ENCODE data around the gene CHST11. TPM values are rescaled to one million over a fixed set of nuclear protein-coding genes. Genes with fewer than 3 reads are reported as not detected.

The CHST11 gene
- total and polyA plus RNA-seq, 9 of the 15 experiments (the other 6 are each of a cell fraction or from before 2014, with no cell fraction given): 2.3 to 38.7 (median 15.0) TPM

DNA sequence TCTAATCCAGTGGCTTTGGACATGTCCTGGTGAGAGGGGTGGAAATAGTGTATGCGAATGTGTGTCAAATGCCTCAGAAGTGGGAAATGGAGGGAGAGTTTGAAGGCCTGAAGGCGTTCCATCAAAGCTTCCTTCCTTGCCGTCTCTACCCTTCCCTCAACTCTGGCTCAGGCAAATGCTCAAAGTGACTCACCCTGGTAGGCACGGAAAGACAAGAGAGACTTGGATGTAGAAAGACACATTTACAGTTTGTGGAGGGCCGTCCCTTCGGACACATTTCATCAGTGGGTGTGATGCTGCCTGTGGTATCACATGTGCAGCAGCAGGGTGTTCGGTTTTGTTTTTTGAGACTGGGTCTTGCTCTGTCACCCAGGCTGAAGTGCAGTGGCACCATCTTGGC is 36.7 kb downstream of the CHST11 start:
- WGBS (ENCODE audit: insufficient coverage, low coverage, missing lambda C conversion rate): 85% methylated on average over 7 of the region's 7 CpGs
- BruUV-seq (replicated peaks): no TSS peak
- Histone ChIP-seq H3K27ac (ENCODE audit: extremely low read depth, low read depth, low read length) (no peak overlapping the region), H3K9me1 (ENCODE audit: control insufficient read depth, insufficient read depth, low read length) (no peaks in the 10 kb centered on the region), H2AFZ (ENCODE audit: low read depth, low read length) (no peak overlapping the region), H3K27me3 (ENCODE audit: control insufficient read depth in 2 of 2, insufficient read depth in 2 of 2, low read length in 2 of 2) (no peaks in the 10 kb centered on the region), H3K79me2 (ENCODE audit: control insufficient read depth, insufficient read depth, low read length) (peaks cover 74% of the 10 kb centered on the region), H3K9ac (ENCODE audit: insufficient read depth in 1 of 2, low read depth in 2 of 2, low read length in 2 of 2) (no peak overlapping the region), H3K36me3 (ENCODE audit: control insufficient read depth, insufficient read depth, low read length) (peaks cover 17% of the 10 kb centered on the region; the same call in 2 of the 3 replicates), H3K4me2 (ENCODE audit: insufficient read depth, low read length) (peak overlapping the region; percentile 46), H4K20me1 (replicated peaks; ENCODE audit: control insufficient read depth, insufficient read depth, low read length) (no peaks in the 10 kb centered on the region), H3K4me3 (no peak overlapping the region), H3K9me3 (replicated peaks; ENCODE audit: control insufficient read depth, insufficient read depth, low read depth, low read length) (no peaks in the 10 kb centered on the region), H3K4me1 (replicated peaks in 1 of 2; ENCODE audit: control insufficient read depth in 2 of 2, insufficient read depth in 2 of 2, low read length in 2 of 2) (peaks cover 8 to 59% of the 10 kb centered on the region in 2 experiments)
- ChIA-PET CTCF (ENCODE audit: low intra/inter-chr PET ratio) (no interaction called here), POLR2A (interaction anchor here (0.9 to 2.5 kb wide), 3 partner anchors 8 to 10 kb away, joined by 3 to 6 read pairs (median 6); no protein-coding TSS in a partner anchor)
- no peak for DNase-seq (ENCODE audit: extremely low read depth in 1 of 4, low spot score in 3 of 4)
- in situ Hi-C loops (cut with MboI) (no loop called here), intact Hi-C loops (cut with micrococcal nuclease) (no loop called here)
- no peak; the same call in 1 of the 3 replicates for ATAC-seq
- no peak for FAIRE-seq
- TF ChIP-seq ERF (CRISPR knock-in tag; IDR thresholded peaks at IDR 0.05): no peak
- no peak for TF ChIP-seq MECOM (CRISPR knock-in tag; IDR thresholded peaks at IDR 0.05)
- TF ChIP-seq, protein P1, sequence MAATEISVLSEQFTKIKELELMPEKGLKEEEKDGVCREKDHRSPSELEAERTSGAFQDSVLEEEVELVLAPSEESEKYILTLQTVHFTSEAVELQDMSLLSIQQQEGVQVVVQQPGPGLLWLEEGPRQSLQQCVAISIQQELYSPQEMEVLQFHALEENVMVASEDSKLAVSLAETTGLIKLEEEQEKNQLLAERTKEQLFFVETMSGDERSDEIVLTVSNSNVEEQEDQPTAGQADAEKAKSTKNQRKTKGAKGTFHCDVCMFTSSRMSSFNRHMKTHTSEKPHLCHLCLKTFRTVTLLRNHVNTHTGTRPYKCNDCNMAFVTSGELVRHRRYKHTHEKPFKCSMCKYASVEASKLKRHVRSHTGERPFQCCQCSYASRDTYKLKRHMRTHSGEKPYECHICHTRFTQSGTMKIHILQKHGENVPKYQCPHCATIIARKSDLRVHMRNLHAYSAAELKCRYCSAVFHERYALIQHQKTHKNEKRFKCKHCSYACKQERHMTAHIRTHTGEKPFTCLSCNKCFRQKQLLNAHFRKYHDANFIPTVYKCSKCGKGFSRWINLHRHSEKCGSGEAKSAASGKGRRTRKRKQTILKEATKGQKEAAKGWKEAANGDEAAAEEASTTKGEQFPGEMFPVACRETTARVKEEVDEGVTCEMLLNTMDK (IDR thresholded peaks at IDR 0.05; ENCODE audit: borderline replicate concordance, insufficient read depth, low read depth, low read length, poor library complexity, severe bottlenecking): no peak
- TF ChIP-seq ZFX (CRISPR knock-in tag; IDR thresholded peaks at IDR 0.05): no peak
- TF ChIP-seq NBN (IDR thresholded peaks at IDR 0.05; ENCODE audit: low read depth): no peak
- no peak for TF ChIP-seq MTA3 (IDR thresholded peaks at IDR 0.05; ENCODE audit: borderline replicate concordance)
- no peak for TF ChIP-seq RBM39 (optimal IDR thresholded peaks at IDR 0.05; ENCODE audit: low read depth, low read length)
- TF ChIP-seq ARNT (IDR thresholded peaks at IDR 0.05): no peak
- no peak for TF ChIP-seq HNRNPH1 (optimal IDR thresholded peaks at IDR 0.05; ENCODE audit: low read depth, low read length)
- TF ChIP-seq, protein P2, sequence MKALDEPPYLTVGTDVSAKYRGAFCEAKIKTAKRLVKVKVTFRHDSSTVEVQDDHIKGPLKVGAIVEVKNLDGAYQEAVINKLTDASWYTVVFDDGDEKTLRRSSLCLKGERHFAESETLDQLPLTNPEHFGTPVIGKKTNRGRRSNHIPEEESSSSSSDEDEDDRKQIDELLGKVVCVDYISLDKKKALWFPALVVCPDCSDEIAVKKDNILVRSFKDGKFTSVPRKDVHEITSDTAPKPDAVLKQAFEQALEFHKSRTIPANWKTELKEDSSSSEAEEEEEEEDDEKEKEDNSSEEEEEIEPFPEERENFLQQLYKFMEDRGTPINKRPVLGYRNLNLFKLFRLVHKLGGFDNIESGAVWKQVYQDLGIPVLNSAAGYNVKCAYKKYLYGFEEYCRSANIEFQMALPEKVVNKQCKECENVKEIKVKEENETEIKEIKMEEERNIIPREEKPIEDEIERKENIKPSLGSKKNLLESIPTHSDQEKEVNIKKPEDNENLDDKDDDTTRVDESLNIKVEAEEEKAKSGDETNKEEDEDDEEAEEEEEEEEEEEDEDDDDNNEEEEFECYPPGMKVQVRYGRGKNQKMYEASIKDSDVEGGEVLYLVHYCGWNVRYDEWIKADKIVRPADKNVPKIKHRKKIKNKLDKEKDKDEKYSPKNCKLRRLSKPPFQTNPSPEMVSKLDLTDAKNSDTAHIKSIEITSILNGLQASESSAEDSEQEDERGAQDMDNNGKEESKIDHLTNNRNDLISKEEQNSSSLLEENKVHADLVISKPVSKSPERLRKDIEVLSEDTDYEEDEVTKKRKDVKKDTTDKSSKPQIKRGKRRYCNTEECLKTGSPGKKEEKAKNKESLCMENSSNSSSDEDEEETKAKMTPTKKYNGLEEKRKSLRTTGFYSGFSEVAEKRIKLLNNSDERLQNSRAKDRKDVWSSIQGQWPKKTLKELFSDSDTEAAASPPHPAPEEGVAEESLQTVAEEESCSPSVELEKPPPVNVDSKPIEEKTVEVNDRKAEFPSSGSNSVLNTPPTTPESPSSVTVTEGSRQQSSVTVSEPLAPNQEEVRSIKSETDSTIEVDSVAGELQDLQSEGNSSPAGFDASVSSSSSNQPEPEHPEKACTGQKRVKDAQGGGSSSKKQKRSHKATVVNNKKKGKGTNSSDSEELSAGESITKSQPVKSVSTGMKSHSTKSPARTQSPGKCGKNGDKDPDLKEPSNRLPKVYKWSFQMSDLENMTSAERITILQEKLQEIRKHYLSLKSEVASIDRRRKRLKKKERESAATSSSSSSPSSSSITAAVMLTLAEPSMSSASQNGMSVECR (CRISPR knock-in tag; IDR thresholded peaks at IDR 0.05): no peak
- TF ChIP-seq, protein P3, sequence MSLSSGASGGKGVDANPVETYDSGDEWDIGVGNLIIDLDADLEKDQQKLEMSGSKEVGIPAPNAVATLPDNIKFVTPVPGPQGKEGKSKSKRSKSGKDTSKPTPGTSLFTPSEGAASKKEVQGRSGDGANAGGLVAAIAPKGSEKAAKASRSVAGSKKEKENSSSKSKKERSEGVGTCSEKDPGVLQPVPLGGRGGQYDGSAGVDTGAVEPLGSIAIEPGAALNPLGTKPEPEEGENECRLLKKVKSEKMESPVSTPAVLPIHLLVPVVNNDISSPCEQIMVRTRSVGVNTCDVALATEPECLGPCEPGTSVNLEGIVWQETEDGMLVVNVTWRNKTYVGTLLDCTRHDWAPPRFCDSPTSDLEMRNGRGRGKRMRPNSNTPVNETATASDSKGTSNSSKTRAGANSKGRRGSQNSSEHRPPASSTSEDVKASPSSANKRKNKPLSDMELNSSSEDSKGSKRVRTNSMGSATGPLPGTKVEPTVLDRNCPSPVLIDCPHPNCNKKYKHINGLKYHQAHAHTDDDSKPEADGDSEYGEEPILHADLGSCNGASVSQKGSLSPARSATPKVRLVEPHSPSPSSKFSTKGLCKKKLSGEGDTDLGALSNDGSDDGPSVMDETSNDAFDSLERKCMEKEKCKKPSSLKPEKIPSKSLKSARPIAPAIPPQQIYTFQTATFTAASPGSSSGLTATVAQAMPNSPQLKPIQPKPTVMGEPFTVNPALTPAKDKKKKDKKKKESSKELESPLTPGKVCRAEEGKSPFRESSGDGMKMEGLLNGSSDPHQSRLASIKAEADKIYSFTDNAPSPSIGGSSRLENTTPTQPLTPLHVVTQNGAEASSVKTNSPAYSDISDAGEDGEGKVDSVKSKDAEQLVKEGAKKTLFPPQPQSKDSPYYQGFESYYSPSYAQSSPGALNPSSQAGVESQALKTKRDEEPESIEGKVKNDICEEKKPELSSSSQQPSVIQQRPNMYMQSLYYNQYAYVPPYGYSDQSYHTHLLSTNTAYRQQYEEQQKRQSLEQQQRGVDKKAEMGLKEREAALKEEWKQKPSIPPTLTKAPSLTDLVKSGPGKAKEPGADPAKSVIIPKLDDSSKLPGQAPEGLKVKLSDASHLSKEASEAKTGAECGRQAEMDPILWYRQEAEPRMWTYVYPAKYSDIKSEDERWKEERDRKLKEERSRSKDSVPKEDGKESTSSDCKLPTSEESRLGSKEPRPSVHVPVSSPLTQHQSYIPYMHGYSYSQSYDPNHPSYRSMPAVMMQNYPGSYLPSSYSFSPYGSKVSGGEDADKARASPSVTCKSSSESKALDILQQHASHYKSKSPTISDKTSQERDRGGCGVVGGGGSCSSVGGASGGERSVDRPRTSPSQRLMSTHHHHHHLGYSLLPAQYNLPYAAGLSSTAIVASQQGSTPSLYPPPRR (CRISPR knock-in tag; IDR thresholded peaks at IDR 0.05; ENCODE audit: borderline replicate concordance): no peak
- no peak for TF ChIP-seq ZFP36 (IDR thresholded peaks at IDR 0.05; ENCODE audit: low read depth, low read length, partially characterized antibody)
